GM12878 (cell line): ENCODE results near the gene JMJD7. TPM values are rescaled to one million over a fixed set of nuclear protein-coding genes. Genes with fewer than 3 reads are reported as not detected.

Experiments
- ATAC-seq: fragments of 200-7000 bp; cut with Tn5 transposase; 3 replicates; pipeline ENCODE4 v1.9.1; 2020; ENCODE audit warnings: mild to moderate bottlenecking, moderate library complexity
- BruUV-seq: library from RNA; stranded (reverse); fragments of 400-500 nt; replicated peaks from 2 replicates; lab custom pipeline; 2021; lab: Mats Ljungman, UMichigan
- CTCF ChIA-PET: fragments of 300-600 bp; sonication (Branson Sonifier 250); formaldehyde crosslinking; extraction: SDS; loops from one replicate; lab custom pipeline; 2021; ENCODE audit warnings: inconsistent platforms; lab: Yijun Ruan, JAX
- POLR2A ChIA-PET: fragments of 350-600 bp; formaldehyde crosslinking; extraction: SDS; loops from one replicate; lab custom pipeline; 2021; ENCODE audit warnings: inconsistent platforms; lab: Charles Lee
- RAD21 ChIA-PET: fragments of 300-600 bp; sonication (Branson Sonifier 250); formaldehyde crosslinking; loops from one replicate; lab custom pipeline; 2023; ENCODE audit warnings: antibody characterized with exemption; ENCODE audit not compliant: unreplicated experiment; lab: Charles Lee
- SMC1A ChIA-PET: fragments of 300-600 bp; sonication (Branson Sonifier 250); formaldehyde crosslinking; loops from one replicate; lab custom pipeline; 2023; ENCODE audit not compliant: unreplicated experiment, uncharacterized antibody; lab: Charles Lee
- DNase-seq: peaks from one replicate; pipeline ENCODE4 v3.0.0-alpha.2; 2011; ENCODE audit warnings: low read depth, low spot score
- FAIRE-seq: peaks from 3 replicates; lab custom pipeline; 2011; peaks lifted over from hg19 to GRCh38; lab: Jason Lieb, UNC
- H2AFZ ChIP-seq: 2 replicates; pipeline ENCODE4 v1.6.0; 2011; ENCODE audit warnings: low read depth, low read length, control low read depth; ENCODE audit not compliant: control insufficient read depth
- H3K27ac ChIP-seq: 2 replicates; pipeline ENCODE4 v1.5.1; 2011; ENCODE audit warnings: control low read depth; ENCODE audit not compliant: control insufficient read depth, insufficient read depth
- H3K27me3 ChIP-seq, 2 experiments: replicated peaks in 1 of 2; 2 replicates each; pipeline versions ENCODE4 v1.6.0 to v1.6.1; 2011; ENCODE audit warnings: low read length in 1 of 2; ENCODE audit not compliant: control insufficient read depth in 2 of 2, insufficient read depth in 2 of 2
- H3K36me3 ChIP-seq, 2 experiments: 2 replicates each; pipeline ENCODE4 v1.5.1; 2011; ENCODE audit warnings: low read length in 1 of 2; ENCODE audit not compliant: control insufficient read depth in 2 of 2, insufficient read depth in 2 of 2
- H3K4me1 ChIP-seq: 2 replicates; pipeline ENCODE4 v1.6.1; 2011; ENCODE audit warnings: mild to moderate bottlenecking, low read length, moderate library complexity, mixed read lengths; ENCODE audit not compliant: control insufficient read depth, insufficient read depth
- H3K4me2 ChIP-seq: 2 replicates; pipeline ENCODE4 v1.6.0; 2011; ENCODE audit warnings: control low read depth; ENCODE audit not compliant: control insufficient read depth, insufficient read depth
- H3K4me3 ChIP-seq: fragments of 200-600 bp; sonication (generic); 2 replicates; pipeline ENCODE4 v1.5.1; 2016
- H3K79me2 ChIP-seq: 2 replicates; pipeline ENCODE4 v1.6.0; 2011; ENCODE audit warnings: low read length; ENCODE audit not compliant: control insufficient read depth, insufficient read depth
- H3K9ac ChIP-seq: 2 replicates; pipeline ENCODE4 v1.8.0; 2011; ENCODE audit warnings: low read length, control low read depth, mixed read lengths; ENCODE audit not compliant: control insufficient read depth, insufficient read depth
- H3K9me3 ChIP-seq: replicated peaks from 3 replicates; pipeline ENCODE4 v1.5.1; 2011; ENCODE audit warnings: mild to moderate bottlenecking, low read length; ENCODE audit not compliant: control insufficient read depth, insufficient read depth
- H4K20me1 ChIP-seq: 2 replicates; pipeline ENCODE4 v1.6.0; 2011; ENCODE audit not compliant: control insufficient read depth, insufficient read depth
- CEBPB ChIP-seq, 2 experiments: fragments of 150-350 bp in 1 of 2; IDR thresholded peaks; 2 replicates each; pipeline ENCODE4 v1.6.1; 2012 to 2014; ENCODE audit warnings: low read depth in 2 of 2, low read length in 2 of 2, borderline replicate concordance in 1 of 2, inconsistent platforms in 1 of 2
- CREB1 ChIP-seq: IDR thresholded peaks from 2 replicates; pipeline ENCODE4 v1.6.1; 2012; ENCODE audit warnings: low read depth, mild to moderate bottlenecking, inconsistent platforms
- E2F8 ChIP-seq: fragments of 450-650 bp; IDR thresholded peaks from 2 replicates; pipeline ENCODE4 v1.6.1; 2018; ENCODE audit warnings: mild to moderate bottlenecking, low read depth, moderate library complexity; ENCODE audit not compliant: partially characterized antibody
- E4F1 ChIP-seq: fragments of 450-650 bp; IDR thresholded peaks from 2 replicates; pipeline ENCODE4 v1.6.1; 2018; ENCODE audit warnings: borderline replicate concordance, mild to moderate bottlenecking; ENCODE audit not compliant: partially characterized antibody
- ESRRA ChIP-seq: IDR thresholded peaks from 2 replicates; pipeline ENCODE4 v1.6.1; 2012; ENCODE audit warnings: mild to moderate bottlenecking, low read length, improper control_type of control experiment
- HDAC2 ChIP-seq: fragments of 200-600 bp; sonication (generic); IDR thresholded peaks from 2 replicates; pipeline ENCODE4 v1.6.1; 2017
- MEF2B ChIP-seq: fragments of 450-650 bp; IDR thresholded peaks from 2 replicates; pipeline ENCODE4 v1.6.1; 2018; ENCODE audit warnings: mild to moderate bottlenecking, moderate library complexity; ENCODE audit not compliant: partially characterized antibody, poor library complexity, severe bottlenecking
- MXI1 ChIP-seq: fragments of 150-350 bp; IDR thresholded peaks from 2 replicates; pipeline ENCODE4 v1.6.1; 2011; ENCODE audit warnings: low read depth, mild to moderate bottlenecking, inconsistent platforms, low read length, improper control_type of control experiment
- MYB ChIP-seq: fragments of 150-350 bp; IDR thresholded peaks from 2 replicates; pipeline ENCODE4 v1.6.1; 2014; ENCODE audit warnings: mild to moderate bottlenecking, low read depth, low read length, borderline replicate concordance
- NBN ChIP-seq: fragments of 450-650 bp; IDR thresholded peaks from 2 replicates; pipeline ENCODE4 v1.6.1; 2016
- SREBF1 ChIP-seq: IDR thresholded peaks from 2 replicates; pipeline ENCODE4 v1.6.1; 2012; ENCODE audit warnings: mild to moderate bottlenecking, low read length
- TBL1XR1 ChIP-seq: IDR thresholded peaks from 2 replicates; pipeline ENCODE4 v1.6.1; 2012; ENCODE audit warnings: low read depth, low read length, improper control_type of control experiment
- WGBS: methylation state at CpG from one replicate; pipeline ENCODE4 v1.1.6; 2016; ENCODE audit warnings: low lambda C conversion rate; ENCODE audit not compliant: insufficient replicate concordance, insufficient coverage; ENCODE audit errors: missing lambda C conversion rate; 5-methylcytosine and 5-hydroxymethylcytosine counted together
- in situ Hi-C: fragments of 300-500 bp; cut with MboI; formaldehyde crosslinking; loops from 9 replicates; pipeline ENCODE4 v1.14.3; 2018; ENCODE audit warnings: mixed read lengths
- intact Hi-C: fragments of 100-400 bp; cut with micrococcal nuclease; formaldehyde crosslinking; loops from one replicate; pipeline ENCODE4 v1.14.2; 2022; ENCODE audit not compliant: unreplicated experiment
- polyA plus RNA-seq, 11 experiments: library from polyadenylated mRNA; depleted of rRNA in 4 of 11; unstranded in 6 of 11; stranded (reverse) in 5 of 11; fragments of >200 nt; fragmentation: Nextera tagmentation in 4 of 11; fragmentation: Illumina TruSeq in 1 of 11; extraction: Ambion mirVana in 4 of 11; extraction: Trizol in 1 of 11; gene quantifications; 1 replicate in 1 of 11; 2 replicates in 10 of 11; pipeline versions ENCODE4 v1.2.1 to v1.2.3, GENCODE V29; 2011 to 2016; ENCODE audit warnings: inconsistent platforms in 2 of 11, missing spikeins in 2 of 11, low read depth in 1 of 11
- total RNA-seq, 4 experiments: library from RNA; depleted of rRNA in 3 of 4; stranded (reverse); fragments of >200 nt in 3 of 4; fragmentation: Illumina TruSeq in 1 of 4; extraction: Trizol in 1 of 4; gene quantifications; 2 replicates each; pipeline versions ENCODE4 v1.2.1 to v1.2.3, GENCODE V29; 2013 to 2021
- TF ChIP-seq, protein P1 (sequence below): IDR thresholded peaks from 2 replicates; pipeline ENCODE4 v1.6.1; 2012; ENCODE audit warnings: low read length, inconsistent platforms
- TF ChIP-seq, protein P2 (sequence below): fragments of 450-650 bp; IDR thresholded peaks from 2 replicates; pipeline ENCODE4 v1.6.1; 2017; ENCODE audit warnings: low read depth, mild to moderate bottlenecking, moderate library complexity

JMJD7 gene
- total and polyA plus RNA-seq, 10 of the 15 experiments (the other 5 are each of a cell fraction or from before 2014, with no cell fraction given): 0.79 to 12.2 (median 6.5) TPM

DNA sequence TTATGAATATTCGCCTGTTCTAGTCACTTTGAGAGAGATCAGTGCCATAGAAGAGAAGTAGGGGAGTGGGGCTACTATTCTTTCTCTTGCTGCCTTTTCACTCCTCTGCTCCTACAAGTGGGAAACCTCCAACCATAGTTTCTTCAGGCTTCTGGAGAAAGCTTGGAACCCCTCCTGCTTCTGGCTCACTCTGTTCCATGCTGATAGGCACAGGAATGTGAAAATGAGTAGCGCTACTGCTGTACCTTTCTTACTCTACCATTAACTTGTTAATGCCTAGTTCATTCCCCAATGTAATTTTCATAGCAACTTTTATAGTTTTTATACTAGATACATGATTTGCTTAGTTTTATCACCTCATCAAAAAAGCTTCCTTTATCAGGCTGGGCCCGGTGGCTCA lies 26.7 kb upstream of the JMJD7 start:
- DNase-seq (no peak), FAIRE-seq (no peak), ATAC-seq (no peak)
- POLR2A ChIA-PET: interaction anchor here (0.9 to 7.0 kb wide), 2 partner anchors 24 to 27 kb away, joined by 3 to 32 read pairs; partner anchors contain the start of gene MAPKBP1
- RAD21 ChIA-PET: interaction anchor here (1.1 to 2.7 kb wide), 3 partner anchors 10 to 28 kb away, joined by 3 to 41 read pairs (median 7); partner anchors contain the start of gene MAPKBP1
- CTCF ChIA-PET: interaction anchor here (0.7 to 5.7 kb wide), 5 partner anchors 9 to 244 kb away, joined by 3 to 66 read pairs (median 5); partner anchors contain the start of gene MAPKBP1
- intact Hi-C loops: no loop called here
- SMC1A ChIA-PET: interaction anchor here (0.6 to 5.9 kb wide), 3 partner anchors 11 to 252 kb away, joined by 3 to 72 read pairs (median 7); partner anchors contain the start of gene MAPKBP1
- H3K36me3 ChIP-seq: peaks cover 0 to 4% of the 10 kb centered on the region in 2 experiments; a peak in 2 of 4 replicates
- H3K4me3 ChIP-seq: no peak overlapping the region
- no peaks in the 10 kb centered on the region for H4K20me1 ChIP-seq
- no peak overlapping the region for H3K9ac ChIP-seq
- H3K79me2 ChIP-seq: no peaks in the 10 kb centered on the region; the same call in 1 of the 2 replicates
- H3K4me2 ChIP-seq: no peak overlapping the region
- H3K9me3 ChIP-seq: no peaks in the 10 kb centered on the region; the same call in 2 of the 3 replicates
- H3K27ac ChIP-seq: no peak overlapping the region
- no peak overlapping the region for H2AFZ ChIP-seq
- 97% methylated on average over 3 of the region's 3 CpGs for WGBS
- no TSS peak for BruUV-seq
- peaks cover 20% of the 10 kb centered on the region for H3K4me1 ChIP-seq
- H3K27me3 ChIP-seq: no peaks in the 10 kb centered on the region
- in situ Hi-C loops: no loop called here
- TF ChIP-seq CREB1: no peak
- TF ChIP-seq E4F1: no peak
- no peak for TF ChIP-seq MEF2B
- TF ChIP-seq SREBF1: no peak
- TF ChIP-seq MXI1: no peak
- TF ChIP-seq HDAC2: no peak
- no peak for TF ChIP-seq NBN
- no peak for TF ChIP-seq TBL1XR1
- no peak for TF ChIP-seq ESRRA
- TF ChIP-seq E2F8: no peak
- TF ChIP-seq, protein P1, sequence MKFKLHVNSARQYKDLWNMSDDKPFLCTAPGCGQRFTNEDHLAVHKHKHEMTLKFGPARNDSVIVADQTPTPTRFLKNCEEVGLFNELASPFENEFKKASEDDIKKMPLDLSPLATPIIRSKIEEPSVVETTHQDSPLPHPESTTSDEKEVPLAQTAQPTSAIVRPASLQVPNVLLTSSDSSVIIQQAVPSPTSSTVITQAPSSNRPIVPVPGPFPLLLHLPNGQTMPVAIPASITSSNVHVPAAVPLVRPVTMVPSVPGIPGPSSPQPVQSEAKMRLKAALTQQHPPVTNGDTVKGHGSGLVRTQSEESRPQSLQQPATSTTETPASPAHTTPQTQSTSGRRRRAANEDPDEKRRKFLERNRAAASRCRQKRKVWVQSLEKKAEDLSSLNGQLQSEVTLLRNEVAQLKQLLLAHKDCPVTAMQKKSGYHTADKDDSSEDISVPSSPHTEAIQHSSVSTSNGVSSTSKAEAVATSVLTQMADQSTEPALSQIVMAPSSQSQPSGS: no peak
- TF ChIP-seq MYB: no peak
- TF ChIP-seq, protein P2, sequence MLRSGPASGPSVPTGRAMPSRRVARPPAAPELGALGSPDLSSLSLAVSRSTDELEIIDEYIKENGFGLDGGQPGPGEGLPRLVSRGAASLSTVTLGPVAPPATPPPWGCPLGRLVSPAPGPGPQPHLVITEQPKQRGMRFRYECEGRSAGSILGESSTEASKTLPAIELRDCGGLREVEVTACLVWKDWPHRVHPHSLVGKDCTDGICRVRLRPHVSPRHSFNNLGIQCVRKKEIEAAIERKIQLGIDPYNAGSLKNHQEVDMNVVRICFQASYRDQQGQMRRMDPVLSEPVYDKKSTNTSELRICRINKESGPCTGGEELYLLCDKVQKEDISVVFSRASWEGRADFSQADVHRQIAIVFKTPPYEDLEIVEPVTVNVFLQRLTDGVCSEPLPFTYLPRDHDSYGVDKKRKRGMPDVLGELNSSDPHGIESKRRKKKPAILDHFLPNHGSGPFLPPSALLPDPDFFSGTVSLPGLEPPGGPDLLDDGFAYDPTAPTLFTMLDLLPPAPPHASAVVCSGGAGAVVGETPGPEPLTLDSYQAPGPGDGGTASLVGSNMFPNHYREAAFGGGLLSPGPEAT: no peak
- no peak for TF ChIP-seq CEBPB (IDR thresholded peaks at IDR 0.05; ENCODE audit: borderline replicate concordance in 1 of 2, low read depth in 2 of 2, low read length in 2 of 2)
